ENCODE results near the gene HOXD9.

The HOXD9 gene

GRCh38 chr2:176169181-176169580 lies 46.7 kb downstream of the HOXD9 start:
- intact Hi-C loops (cut with DNase I): no loop called here

GRCh38 chr2:176169711-176170110 lies 47.2 kb downstream of the HOXD9 start:
- intact Hi-C loops (cut with DNase I): no loop called here

More at GRCh38 chr2:176169181-176169580, 46.7 kb downstream of the HOXD9 start:
- DNase-seq: no peak

GRCh38 chr2:176170602-176171305 lies 48.2 kb downstream of the HOXD9 start:
- DNase-seq: no peak

More at GRCh38 chr2:176169711-176170110, 47.2 kb downstream of the HOXD9 start:
- DNase-seq: no peak

GRCh38 chr2:176171351-176172006 lies 49.0 kb downstream of the HOXD9 start:
- DNase-seq: peak in 24 of 42 donors; percentile 21 to 71 (median 48)
- intact Hi-C loops (cut with DNase I): no loop called here

More at GRCh38 chr2:176170602-176171305, 48.2 kb downstream of the HOXD9 start:
- intact Hi-C loops (cut with DNase I): no loop called here

- peak in 1 of 42 donors; percentile 29 for DNase-seq
- intact Hi-C loops (cut with DNase I): no loop called here
Measured at GRCh38 chr2:176172007-176172894, 49.7 kb downstream of the HOXD9 start.

GRCh38 chr2:176172895-176173566 lies 50.5 kb downstream of the HOXD9 start:
- intact Hi-C loops (cut with DNase I): no loop called here
- DNase-seq: peak in 1 of 42 donors; percentile 1

GRCh38 chr2:176173567-176174381 lies 51.3 kb downstream of the HOXD9 start:
- no peak for DNase-seq
- intact Hi-C loops (cut with DNase I): no loop called here

- intact Hi-C loops (cut with DNase I): no loop called here
- peak in 8 of 42 donors; percentile 29 to 57 (median 45) for DNase-seq
Measured at GRCh38 chr2:176174382-176174823, 51.9 kb downstream of the HOXD9 start.

Data from head of caudate nucleus (tissue), 42 donors.